HG02571 (cell line): ENCODE results near the gene TMEM238L.

Source experiments
- ATAC-seq: cut with Tn5 transposase; IDR thresholded peaks from one replicate; pipeline ENCODE4 v1.9.1; 2021; ENCODE audit warnings: mild to moderate bottlenecking, moderate library complexity; ENCODE audit not compliant: unreplicated experiment

TMEM238L gene

DNA sequence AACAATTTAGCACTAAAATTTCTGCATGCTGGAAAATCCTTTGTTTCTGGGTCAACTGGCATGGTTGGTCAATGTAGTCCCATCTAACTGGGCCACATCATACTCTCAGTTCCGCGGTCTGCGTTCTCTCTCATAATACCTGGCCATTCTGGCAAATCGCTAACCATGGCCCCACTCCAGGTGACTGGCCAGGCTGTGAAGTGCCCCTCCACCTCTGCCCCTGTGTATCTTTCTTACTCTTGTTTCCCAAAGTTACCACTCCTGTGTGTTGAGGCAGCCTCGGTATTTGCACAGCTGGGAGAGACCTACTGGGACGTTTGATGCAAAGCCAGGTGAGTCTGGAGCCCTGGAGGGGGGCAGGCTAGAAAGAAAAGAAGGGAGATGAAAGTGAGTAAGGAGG lies 2.0 kb upstream of the TMEM238L start:
- no peak for ATAC-seq

DNA sequence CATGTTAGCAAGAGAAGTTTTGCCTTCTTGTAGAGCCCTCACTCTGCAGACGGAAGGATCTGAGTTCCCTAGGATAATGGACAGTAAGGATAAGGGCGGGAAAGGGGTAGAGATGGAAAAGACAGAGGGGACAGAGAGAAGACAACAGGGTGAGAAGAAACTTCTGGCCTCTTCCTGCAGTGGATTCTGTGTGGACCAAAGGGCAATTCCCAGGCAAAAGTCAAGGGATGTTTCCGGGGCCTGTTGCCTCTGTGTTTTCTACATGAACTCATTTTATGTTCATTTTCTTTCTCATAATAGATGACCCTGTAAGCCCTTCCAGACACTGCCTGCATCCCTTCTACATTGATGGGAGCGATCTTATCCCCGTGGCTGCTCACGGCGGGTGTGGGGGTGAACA lies 647 bp upstream of the TMEM238L start:
- ATAC-seq: no peak

- ATAC-seq: no peak
Measured at GRCh38 chr17:10803350-10803749, 549 bp downstream of the TMEM238L start.

DNA sequence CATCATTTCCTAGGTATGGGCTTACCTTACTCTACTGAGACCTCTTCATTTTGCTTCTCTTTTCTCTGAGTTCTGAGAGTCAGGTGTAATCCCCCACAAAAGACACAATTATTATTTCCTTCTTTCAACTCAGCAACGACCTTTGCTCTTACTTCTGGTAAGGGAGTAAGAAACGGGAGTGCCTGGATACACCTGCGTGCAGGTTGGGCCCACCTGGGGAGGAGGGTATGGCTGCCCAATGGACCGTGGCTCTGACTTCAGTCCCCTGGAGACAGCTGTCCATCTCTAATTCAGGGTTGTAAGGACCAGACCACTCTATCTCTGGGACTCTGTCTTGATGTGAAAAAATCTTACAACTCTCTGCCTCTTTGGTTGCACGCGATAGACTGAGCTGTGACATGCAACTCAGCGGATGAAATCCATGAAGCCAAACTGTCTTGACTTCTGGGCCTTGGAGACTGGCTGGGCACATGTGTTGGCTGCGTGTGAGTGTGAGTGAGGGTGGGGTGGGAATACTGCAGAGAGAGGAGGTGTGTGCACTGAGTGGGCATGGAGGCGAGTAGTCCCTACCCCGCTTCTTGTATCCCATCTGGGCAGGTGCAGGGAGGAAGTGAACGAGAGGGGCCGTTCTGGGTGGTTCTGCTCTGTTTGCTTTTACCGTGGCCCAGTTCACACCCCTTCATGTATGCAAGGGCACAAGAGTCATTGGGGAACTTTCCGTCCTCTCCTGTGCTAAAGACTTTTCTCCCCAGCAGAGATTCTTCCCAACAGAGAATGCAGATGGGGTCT lies 1.2 kb downstream of the TMEM238L start:
- ATAC-seq: no peak

DNA sequence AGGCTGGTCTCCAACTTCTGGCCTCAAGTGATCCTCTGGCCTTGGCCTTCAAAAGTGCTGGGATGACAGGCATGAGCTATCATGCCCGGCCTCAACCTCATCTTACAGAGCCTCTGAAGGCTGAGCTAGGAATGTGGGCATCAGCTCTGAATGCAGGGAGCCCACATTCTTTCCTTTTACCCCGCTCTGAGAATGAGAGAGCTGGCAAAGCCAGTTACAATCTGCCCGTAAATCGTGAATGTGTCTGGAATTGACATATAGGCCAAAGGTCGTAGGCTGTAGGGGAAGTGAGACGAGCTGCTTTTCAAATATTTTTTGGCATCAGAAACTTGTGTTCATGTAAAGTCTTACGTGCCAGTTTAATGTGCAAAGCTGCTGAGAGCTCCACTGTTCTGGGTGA lies 4.5 kb downstream of the TMEM238L start:
- no peak for ATAC-seq

GRCh38 chr17:10798910-10799309 lies 5.0 kb downstream of the TMEM238L start:
- no peak for ATAC-seq

DNA sequence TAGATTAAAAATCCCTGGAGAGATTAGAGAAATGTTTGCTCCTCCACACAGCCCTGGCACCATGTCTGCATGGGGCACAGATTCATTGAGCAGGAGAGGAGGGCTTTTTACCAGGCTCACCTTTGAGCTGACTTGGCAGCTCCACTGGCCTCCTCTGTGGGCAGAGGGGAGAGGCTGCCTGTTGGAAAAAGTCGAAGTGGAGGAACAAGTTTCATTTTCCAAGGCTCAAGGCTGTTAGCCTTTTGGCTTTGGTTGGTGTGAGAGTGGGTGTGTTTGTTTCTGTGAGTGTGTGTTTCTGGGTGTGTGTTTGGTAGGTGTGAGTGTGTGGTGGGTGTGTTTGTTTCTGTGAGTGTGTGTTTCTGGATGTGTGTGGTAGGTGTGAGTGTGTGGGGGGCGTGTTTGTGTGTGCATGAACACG lies 5.6 kb downstream of the TMEM238L start:
- no peak for ATAC-seq

GRCh38 chr17:10797476-10798328 lies 6.2 kb downstream of the TMEM238L start:
- no peak for ATAC-seq

GRCh38 chr17:10793816-10794215 lies 10.1 kb downstream of the TMEM238L start:
- ATAC-seq: no peak

DNA sequence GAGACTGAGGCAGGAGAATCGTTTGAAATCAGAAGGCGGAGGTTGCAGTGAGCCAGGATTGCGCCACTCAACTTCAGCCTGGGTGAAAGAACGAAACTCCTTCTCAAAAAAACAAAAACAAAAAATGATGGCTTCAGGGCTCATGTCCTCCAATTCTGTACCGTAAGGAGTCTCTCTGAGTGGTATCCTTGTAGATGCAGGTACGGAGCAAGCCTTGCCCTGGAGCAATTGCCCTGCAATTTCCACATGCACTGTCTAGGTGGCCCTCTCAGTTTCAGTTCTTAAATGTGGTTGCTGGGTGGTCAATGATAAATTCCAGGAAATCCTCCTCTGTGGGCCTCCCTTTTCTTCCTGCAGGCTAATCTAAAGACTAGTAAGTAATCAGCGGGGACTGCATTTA lies 10.6 kb downstream of the TMEM238L start:
- no peak for ATAC-seq

- no peak for ATAC-seq
Measured at GRCh38 chr17:10792151-10792550, 11.7 kb downstream of the TMEM238L start.

GRCh38 chr17:10790491-10791401 lies 13.2 kb downstream of the TMEM238L start:
- ATAC-seq: no peak

- no peak for ATAC-seq
Measured at GRCh38 chr17:10789694-10790271, 14.1 kb downstream of the TMEM238L start.

GRCh38 chr17:10787306-10788045 lies 16.4 kb downstream of the TMEM238L start:
- no peak for ATAC-seq

DNA sequence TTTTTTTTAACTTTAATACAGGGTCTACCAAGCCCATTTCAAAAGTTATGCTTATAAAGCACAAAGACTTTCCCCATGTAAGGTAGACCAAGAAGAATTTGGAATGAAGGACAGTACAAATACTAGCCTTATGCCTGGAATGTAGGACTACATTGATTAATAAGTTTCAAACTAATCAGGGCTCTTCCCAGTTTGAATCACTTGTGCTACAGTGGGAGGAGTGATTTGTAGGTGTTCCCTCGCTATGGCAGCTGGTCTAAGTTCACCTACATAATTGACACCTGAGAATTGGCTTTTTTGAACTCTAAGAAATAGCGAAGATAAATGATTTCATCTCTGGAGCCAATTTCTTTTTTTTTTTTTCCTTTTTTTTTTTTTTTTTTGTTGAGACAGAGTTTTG lies 18.6 kb downstream of the TMEM238L start:
- no peak for ATAC-seq

DNA sequence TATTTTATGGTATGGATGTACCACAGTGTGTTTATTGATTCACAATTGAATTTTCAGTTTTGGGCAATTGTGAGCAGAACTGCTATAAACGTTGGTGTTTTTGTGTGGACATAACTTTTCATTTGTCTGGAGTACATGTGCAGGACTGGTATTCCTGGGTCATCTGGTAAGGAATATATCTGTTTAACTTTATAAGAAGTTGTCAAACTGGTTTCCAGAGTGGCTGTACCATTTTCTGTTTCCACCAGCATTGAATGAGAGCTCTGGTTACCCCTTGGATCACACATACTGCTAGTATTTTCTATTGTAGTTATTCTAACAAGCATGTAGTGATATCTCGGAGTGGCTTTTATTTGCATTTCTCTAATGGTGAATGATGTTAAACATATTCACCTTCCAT lies 24.3 kb downstream of the TMEM238L start:
- ATAC-seq: no peak

- ATAC-seq: no peak
Measured at GRCh38 chr17:10777890-10778289, 26.0 kb downstream of the TMEM238L start.

- no peak for ATAC-seq
Measured at GRCh38 chr17:10777131-10777807, 26.6 kb downstream of the TMEM238L start.

GRCh38 chr17:10776381-10776780 lies 27.5 kb downstream of the TMEM238L start:
- no peak for ATAC-seq
